Measurements from ENCODE around the gene ZNF784.

- TF ChIP-seq CTCF (IDR thresholded peaks at IDR 0.05): no peak
- TF ChIP-seq POLR2A (IDR thresholded peaks at IDR 0.05): no peak
Observed at GRCh38 chr19:55606471-55606787, 17.9 kb downstream of the ZNF784 start.

All from lower leg skin (tissue), 3 donors.